ENCODE data around the gene SHB. TPM values are rescaled to one million over a fixed set of nuclear protein-coding genes. Genes with fewer than 3 reads are reported as not detected.

Gene SHB
- total RNA-seq, 1 donor from 2014 or later = 1.1 TPM

DNA sequence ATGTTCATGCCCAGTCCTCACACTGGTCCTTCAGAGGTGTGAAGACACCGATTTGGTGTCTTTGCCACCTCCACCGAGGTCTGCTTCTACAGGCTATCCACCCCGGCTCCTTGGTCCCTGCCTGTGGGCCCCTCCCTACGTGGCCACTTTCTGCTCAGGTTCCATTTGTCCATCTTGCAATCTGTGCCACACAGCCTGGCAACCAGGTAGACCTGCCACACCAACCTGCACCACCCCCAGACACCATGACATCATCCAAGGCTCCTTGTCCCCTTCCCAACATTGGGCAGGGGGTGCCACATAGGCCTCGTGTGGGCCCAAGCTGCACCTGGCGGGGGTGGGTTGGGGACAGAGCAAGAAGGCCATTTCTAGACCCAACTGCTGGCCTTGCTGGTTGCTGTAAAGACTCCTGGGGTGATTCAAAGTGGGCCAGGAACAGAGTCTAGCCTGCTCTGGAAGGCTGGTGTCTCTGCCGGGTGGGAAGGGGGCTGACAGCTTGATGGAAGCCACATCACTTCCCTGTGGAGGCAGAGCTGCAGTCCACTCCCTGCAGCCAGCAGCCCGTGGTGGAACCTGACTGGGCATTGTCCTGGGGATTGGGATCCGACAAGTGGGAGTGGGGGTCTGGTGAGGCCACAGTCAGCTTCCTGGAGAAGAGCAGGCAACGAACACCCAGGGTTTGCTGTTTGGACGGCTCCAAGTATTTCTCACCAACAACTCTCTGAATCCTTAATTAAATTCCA lies 99.3 kb downstream of the SHB start:
- DNase-seq (ENCODE audit: low spot score) = no peak
- Histone ChIP-seq H2AFZ (replicated peaks) (no peak overlapping the region), H3K4me3 (no peak overlapping the region), H3K27me3 (no peaks in the 10 kb centered on the region), H3K27ac (no peak overlapping the region), H3K9me3 (ENCODE audit: low read depth) (no peaks in the 10 kb centered on the region), H3K36me3 (no peaks in the 10 kb centered on the region), H3K4me1 (no peaks in the 10 kb centered on the region), H3K79me2 (ENCODE audit: low read depth) (no peaks in the 10 kb centered on the region), H3K9ac (no peak overlapping the region), H3F3A (ENCODE audit: low read depth) (no peaks in the 10 kb centered on the region), H3K4me2 (no peak overlapping the region), H4K20me1 (ENCODE audit: low read depth) (no peaks in the 10 kb centered on the region)
- Mint-ChIP-seq H3K27me3 (ENCODE audit: insufficient read depth, low read depth) (peaks cover 6% of the 10 kb centered on the region), H3K9me3 (no peaks in the 10 kb centered on the region), H3K36me3 (no peaks in the 10 kb centered on the region), H3K4me1 (peaks cover 6% of the 10 kb centered on the region), H3K4me3 (peak overlapping the region; percentile 18), H3K27ac (no peak overlapping the region)
- TF ChIP-seq EZH2 (IDR thresholded peaks at IDR 0.05) (no peak), EZH2phosphoT487 (IDR thresholded peaks at IDR 0.05) (no peak)
- TF ChIP-seq, protein P1, sequence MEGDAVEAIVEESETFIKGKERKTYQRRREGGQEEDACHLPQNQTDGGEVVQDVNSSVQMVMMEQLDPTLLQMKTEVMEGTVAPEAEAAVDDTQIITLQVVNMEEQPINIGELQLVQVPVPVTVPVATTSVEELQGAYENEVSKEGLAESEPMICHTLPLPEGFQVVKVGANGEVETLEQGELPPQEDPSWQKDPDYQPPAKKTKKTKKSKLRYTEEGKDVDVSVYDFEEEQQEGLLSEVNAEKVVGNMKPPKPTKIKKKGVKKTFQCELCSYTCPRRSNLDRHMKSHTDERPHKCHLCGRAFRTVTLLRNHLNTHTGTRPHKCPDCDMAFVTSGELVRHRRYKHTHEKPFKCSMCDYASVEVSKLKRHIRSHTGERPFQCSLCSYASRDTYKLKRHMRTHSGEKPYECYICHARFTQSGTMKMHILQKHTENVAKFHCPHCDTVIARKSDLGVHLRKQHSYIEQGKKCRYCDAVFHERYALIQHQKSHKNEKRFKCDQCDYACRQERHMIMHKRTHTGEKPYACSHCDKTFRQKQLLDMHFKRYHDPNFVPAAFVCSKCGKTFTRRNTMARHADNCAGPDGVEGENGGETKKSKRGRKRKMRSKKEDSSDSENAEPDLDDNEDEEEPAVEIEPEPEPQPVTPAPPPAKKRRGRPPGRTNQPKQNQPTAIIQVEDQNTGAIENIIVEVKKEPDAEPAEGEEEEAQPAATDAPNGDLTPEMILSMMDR (IDR thresholded peaks at IDR 0.05) = no peak

- no peaks in the 10 kb centered on the region for H3K4me1 ChIP-seq
- H3K9ac ChIP-seq = no peak overlapping the region
- no peak overlapping the region for H3K27ac ChIP-seq
- Mint-ChIP-seq H3K27ac (no peak overlapping the region), H3K9me3 (no peaks in the 10 kb centered on the region), H3K36me3 (no peaks in the 10 kb centered on the region), H3K4me1 (peaks cover 9% of the 10 kb centered on the region), H3K27me3 (ENCODE audit: insufficient read depth, low read depth) (peaks cover 6% of the 10 kb centered on the region), H3K4me3 (no peak overlapping the region)
- H3K27me3 ChIP-seq = no peaks in the 10 kb centered on the region
- no peak overlapping the region for H3K4me3 ChIP-seq
- H3F3A ChIP-seq (ENCODE audit: low read depth) = no peaks in the 10 kb centered on the region
- H3K36me3 ChIP-seq = no peaks in the 10 kb centered on the region
- TF ChIP-seq EZH2phosphoT487 (IDR thresholded peaks at IDR 0.05) = no peak
- TF ChIP-seq, protein P1 (IDR thresholded peaks at IDR 0.05) = no peak
- no peak for TF ChIP-seq EZH2 (IDR thresholded peaks at IDR 0.05)
- no peaks in the 10 kb centered on the region for H4K20me1 ChIP-seq (ENCODE audit: low read depth)
- no peak for DNase-seq (ENCODE audit: low spot score)
- H2AFZ ChIP-seq (replicated peaks) = no peak overlapping the region
- H3K4me2 ChIP-seq = no peak overlapping the region
- no peaks in the 10 kb centered on the region for H3K79me2 ChIP-seq (ENCODE audit: low read depth)
- no peaks in the 10 kb centered on the region for H3K9me3 ChIP-seq (ENCODE audit: low read depth)
Measured at GRCh38 chr9:37969130-37969529, 99.9 kb downstream of the SHB start.

- H3K27ac Mint-ChIP-seq = no peak overlapping the region
- TF ChIP-seq EZH2phosphoT487 (IDR thresholded peaks at IDR 0.05) (no peak), EZH2 (IDR thresholded peaks at IDR 0.05) (no peak)
- TF ChIP-seq, protein P1 (IDR thresholded peaks at IDR 0.05) = no peak
- Histone ChIP-seq H3K9ac (no peak overlapping the region), H4K20me1 (ENCODE audit: low read depth) (no peaks in the 10 kb centered on the region), H3K4me3 (no peak overlapping the region), H3K4me2 (no peak overlapping the region), H2AFZ (replicated peaks) (no peak overlapping the region), H3K79me2 (ENCODE audit: low read depth) (no peaks in the 10 kb centered on the region), H3K9me3 (ENCODE audit: low read depth) (no peaks in the 10 kb centered on the region), H3K36me3 (no peaks in the 10 kb centered on the region), H3K4me1 (no peaks in the 10 kb centered on the region), H3F3A (ENCODE audit: low read depth) (no peaks in the 10 kb centered on the region), H3K27me3 (no peaks in the 10 kb centered on the region), H3K27ac (no peak overlapping the region)
- peaks cover 13% of the 10 kb centered on the region for H3K4me1 Mint-ChIP-seq
- no peaks in the 10 kb centered on the region for H3K36me3 Mint-ChIP-seq
- DNase-seq (ENCODE audit: low spot score) = no peak
- no peaks in the 10 kb centered on the region for H3K9me3 Mint-ChIP-seq
- peaks cover 8% of the 10 kb centered on the region for H3K27me3 Mint-ChIP-seq (ENCODE audit: insufficient read depth, low read depth)
- no peak overlapping the region for H3K4me3 Mint-ChIP-seq
Measured at GRCh38 chr9:37968228-37968701, 100.8 kb downstream of the SHB start.
